HG02970 (cell line): ENCODE data around the gene GAPDH.
"Not testable (repeated sequence)": the region's sequence is repeated elsewhere in the genome, so short reads cannot be mapped to it uniquely, and the experiment has no call there.

Experiments
- ATAC-seq: cut with Tn5 transposase; IDR thresholded peaks from one replicate; pipeline ENCODE4 v1.9.1; 2021; ENCODE audit warnings: mild to moderate bottlenecking, moderate library complexity, moderate number of reproducible peaks; ENCODE audit not compliant: unreplicated experiment, low FRiP score

Gene GAPDH

DNA sequence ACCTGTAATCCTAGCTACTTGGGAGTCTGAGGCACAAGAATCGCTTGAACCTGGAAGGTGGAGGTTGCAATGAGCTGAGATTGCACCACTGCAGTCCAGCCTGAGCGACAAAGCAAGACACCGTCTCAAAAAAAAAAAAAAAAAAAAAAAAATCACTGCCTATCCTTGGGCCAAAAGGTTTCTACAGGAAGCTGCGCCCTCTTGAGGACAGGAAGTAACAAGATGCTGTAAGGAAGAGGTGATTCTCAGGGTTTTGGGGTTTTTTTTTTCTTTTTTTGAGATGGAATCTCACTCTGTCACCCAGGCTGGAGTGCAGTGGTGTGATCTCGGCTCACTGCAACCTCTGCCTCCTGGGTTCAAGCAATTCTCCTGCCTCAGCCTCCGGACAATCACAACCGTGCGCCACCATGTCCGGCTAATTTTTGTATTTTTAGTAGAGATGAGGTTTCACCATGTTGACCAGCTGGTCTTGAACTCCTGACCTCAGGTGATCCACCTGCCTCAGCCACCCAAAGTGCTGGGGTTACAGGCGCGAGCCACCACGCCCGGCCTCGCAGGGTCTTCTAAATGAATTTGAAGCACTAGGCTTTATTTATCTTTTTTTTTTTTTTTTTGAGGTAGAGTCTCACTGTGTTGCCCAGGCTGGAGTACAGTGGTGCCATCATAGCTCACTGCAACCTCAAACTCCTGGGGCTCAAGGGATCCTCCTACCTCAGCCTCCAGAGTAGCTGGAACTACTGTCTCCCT is 23.9 kb downstream of the GAPDH start:
- not testable (repeated sequence) for ATAC-seq

DNA sequence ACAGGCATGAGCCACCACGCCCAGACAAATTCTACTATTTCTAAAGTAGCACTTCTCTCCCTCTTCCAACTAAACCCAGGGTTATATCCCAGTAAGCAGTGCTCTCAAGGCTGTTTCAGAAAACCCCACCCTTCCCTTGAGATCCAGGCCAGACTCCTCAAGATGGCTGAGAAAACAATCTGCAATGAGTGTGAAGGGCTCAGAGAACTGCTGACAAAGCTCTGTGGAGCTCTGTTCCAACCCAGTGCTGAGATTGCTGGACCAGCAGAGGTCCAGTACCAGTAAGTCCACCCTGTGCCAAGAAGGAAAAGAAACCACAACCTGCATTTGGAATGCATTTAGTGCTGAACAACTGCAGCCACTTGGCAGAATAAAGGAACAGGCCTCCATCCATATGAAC is 25.2 kb downstream of the GAPDH start:
- no peak for ATAC-seq

DNA sequence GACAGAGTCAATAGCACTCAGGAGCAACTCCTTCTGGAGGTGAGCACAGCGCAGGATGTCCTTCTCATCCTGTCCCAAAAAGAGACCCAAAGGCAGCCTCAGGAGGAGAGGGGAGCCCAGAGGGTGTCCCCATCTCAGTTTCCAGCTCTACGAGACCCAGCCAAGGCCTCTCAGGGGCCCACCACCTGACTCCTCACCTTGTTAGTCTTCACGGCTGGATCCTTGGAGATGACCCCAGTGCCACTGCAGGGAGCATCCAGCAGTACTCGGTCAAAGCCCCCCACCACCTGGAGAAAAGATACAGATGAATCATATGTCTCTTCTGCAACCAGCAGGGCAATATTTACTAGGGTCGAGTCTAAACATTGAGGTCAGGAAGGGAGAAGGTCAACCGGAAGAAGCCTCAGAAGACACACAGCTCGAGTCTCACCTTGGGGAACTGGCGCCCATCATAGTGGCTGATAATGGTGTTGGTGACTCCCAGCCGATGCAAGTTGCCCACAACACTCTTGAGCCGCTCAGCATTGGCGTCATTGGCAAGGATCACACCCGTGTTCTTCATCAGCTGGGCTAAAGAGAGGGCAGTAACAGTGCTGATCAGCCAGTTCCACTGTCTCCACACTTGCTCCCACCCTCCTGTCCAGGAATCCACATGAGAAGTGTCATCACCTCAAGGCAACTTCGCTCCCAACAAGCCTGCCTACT is 26.3 kb downstream of the GAPDH start:
- no peak for ATAC-seq

DNA sequence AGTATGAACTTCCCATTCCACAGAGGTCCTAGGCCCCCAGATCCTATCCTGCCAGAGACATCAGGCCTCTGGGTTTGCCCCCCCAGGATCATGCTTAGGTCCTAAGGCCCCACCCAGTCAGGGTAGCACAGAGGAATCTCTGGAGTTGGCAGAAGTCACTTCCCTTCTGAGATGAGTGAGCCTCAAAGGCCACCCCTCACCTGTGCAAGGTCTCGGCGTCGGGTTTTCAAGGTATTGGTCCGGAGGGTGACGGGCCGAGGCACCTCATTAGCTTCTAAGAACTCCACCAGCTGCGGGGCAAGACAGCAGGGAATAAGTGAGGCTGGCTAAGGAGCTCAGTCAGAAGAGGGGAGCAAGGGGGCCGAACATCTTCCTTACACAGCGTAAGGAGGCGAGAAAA is 28.6 kb downstream of the GAPDH start:
- no peak for ATAC-seq

DNA sequence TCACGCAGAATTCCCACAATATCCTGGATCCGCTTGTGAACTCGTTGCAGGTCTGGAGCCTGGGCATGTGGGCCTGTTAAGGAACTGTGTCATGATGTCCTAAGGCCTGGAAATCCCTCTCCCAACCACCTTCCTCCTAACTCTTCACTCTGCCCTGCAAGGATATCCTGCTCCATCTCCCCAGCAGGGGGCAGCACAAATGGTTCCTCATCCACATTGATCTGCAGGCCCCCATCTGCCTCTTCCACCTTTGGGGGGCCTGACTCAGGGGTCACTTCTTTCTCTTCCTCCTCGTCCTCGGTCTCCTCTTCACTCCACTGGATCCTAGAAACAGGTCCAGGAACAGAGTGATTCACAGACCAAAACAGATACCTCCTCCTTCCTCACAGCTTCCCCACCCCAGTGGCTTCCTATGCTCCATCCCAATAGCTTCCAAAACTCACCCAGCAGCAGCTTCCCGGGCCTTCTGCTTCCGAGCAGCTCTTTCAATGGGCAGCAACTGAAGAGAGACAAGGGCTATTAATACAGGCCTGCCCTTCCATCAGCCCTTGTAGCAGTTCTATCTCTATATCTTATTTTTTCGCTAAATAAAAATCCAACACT is 29.2 kb downstream of the GAPDH start:
- no peak for ATAC-seq

DNA sequence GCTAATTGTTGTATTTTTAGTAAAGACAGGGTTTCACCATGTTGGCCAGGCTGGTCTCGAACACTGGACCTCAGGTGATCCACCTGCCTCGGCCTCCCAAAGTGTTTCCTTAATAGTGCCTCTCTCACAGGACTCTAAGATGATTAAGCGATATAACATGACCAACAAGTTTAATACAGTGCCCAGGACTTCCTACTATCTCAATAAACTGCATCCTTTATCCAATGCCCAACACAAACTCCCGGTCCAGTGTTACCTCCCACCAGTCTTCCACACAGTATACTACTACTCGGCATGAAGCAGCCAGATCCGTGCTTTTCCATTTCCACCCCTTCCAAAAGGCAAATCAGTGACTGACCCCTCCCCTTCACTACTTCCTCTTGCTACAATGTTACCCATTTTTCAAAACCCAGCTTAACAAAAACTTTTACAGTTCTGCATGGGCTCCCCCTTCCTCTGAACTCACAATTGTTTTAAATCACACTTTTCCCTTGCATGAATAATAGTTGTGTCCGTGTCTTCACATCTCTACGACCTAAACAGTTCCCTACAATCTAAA is 32.9 kb downstream of the GAPDH start:
- ATAC-seq: no peak

DNA sequence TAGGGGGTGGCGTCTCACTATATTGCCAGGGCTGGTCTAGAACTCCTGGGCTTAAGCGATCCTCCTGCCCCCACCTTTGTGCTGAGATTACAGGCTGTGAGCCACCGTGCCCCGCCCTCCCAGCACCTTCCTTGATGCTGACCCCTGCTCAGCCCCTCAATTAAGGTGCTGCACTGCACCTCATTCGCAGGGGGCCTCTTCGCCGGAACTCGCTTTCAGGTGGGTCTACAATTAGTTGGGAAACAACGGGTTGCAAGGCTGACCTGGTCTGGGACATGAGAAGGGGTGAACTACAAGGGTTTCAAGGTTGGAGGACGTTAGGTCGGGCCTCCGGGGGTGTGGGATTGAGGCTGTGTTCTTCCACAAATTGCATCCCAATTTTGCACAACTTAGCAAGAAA is 35.0 kb downstream of the GAPDH start:
- ATAC-seq: no peak

DNA sequence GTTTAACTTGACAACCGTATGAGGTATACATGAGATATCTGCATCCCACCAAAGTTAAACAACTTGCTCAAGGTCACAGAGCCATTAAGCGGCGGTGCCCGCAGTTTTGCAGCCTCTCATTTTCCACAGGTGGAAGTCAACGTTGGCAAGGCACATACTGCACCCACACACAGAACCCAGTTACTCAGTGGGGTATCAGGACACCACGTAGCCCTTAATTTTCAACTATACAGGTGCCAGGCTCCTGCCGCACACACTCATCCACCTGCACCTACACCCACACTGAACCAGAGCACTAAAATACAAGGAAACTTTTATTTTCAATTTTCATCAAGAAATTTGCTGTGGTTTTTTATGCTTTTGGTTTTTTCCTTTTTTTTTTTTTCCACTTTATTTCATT is 35.5 kb downstream of the GAPDH start:
- no peak for ATAC-seq

DNA sequence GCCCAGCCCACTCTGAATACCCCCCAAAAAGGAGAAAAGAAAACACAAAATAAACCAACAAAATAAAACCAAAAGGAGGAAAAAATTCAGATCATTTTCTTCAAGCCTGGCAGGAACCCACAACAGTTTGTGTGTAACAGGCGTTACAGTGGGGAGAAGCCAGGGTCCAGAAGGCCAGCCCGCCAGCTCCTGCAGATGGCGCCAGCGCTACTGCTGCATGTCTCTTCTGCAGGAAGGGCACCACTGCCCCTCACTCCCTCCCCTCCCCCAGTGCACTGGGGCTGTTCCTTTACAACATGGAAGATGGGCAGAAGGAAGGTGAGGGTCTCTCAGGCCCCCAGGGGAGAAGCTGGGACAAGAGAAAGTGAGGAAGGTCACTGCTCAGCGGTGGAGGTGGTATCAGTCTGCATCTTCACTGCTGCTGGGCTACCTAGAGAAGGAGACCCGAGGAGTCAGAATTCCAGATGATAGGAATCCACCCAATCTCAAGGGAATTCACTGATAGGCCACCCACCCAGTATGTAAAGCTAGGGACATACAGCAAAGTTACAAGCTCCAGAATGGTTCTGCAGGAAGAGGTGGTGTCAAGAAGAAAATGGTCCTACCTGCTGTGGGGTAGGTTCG is 36.1 kb downstream of the GAPDH start:
- no peak for ATAC-seq

DNA sequence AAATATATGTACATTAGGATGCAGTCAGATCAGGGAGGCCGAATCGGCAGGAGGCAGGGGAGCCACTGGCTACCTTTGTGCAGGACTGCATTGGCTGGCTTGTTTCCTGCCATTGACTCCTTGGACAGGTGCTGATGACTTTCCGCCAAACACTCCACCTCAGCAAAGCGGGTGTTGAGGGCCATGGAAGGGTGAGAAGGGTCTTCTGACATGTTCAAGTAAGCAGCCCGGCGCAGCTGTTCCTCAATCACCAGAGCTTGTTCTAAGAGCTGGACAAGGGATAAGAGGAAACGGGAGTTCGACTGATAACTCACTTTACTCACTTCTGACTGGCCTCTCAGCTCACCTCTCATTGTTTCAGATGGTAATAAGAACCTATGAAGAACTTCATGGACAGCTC is 38.7 kb downstream of the GAPDH start:
- no peak for ATAC-seq

DNA sequence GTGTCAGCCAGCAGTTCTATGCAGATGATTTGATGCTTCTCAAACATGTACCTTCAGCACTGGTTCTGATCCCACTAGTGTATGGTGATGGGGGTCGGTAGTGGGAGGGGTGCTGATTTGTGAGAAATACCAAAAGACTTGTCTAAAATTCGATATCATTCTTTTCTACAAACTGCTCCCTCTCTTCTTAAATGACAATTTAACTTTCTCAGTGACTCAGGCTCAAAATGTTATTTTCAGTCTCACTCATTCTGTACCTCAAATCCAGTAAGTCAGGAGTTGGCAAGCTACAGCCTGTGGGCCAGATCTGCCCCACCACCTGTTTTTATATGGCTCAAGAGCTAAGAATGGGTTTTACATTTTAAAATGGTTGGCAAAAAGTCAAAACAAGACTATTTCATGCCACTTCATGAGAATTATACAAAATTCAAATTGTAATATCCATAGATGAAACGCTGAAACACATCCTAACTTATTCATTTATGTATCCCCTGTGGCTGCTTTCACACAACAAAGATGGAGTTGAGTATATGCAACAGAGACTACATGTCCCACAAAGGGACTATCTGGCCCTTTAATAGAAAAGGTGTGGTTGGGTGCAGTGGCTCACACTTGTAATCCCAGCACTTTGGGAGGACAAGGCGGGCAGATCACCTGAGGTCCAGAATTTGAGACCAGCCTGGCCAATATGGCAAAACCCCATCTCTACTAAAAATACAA is 40.4 kb downstream of the GAPDH start:
- no peak for ATAC-seq

DNA sequence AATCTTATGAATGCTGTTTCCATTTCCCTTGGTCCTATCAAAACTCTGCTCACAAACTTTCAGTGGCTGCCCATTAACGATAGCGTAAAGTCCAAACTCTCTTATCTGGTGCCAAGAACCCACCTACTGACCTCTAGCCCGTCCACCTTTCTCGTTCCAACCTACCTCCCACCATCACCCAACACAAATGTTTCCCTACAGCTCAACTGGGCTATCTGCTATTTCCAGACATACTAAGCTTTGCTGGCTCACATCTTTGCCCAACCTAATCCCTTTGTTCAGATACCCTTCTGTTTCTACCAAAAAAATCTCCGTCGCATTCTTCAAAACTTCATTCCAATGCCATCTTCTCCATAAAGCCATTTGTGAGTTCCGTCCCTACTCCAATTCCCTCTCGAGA is 41.3 kb downstream of the GAPDH start:
- no peak for ATAC-seq

DNA sequence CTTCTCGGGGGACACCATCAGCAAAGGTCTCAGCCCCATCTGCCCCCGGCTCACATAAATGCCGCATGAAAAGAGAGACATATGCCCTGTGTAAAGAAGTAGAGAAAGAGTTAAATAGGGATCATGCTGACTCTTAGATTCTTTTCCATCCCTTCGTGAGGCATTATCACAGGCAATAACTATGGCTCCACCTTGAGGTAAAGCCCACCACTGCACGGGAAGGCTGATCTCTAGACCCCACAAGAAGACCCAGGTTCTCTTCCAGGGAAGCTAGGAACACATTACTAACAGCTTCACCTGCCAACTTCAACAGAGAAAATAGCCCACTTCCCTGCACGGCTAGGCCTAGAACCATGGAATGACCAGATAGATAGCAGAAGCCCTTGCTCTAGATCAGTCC is 47.9 kb downstream of the GAPDH start:
- ATAC-seq: no peak

DNA sequence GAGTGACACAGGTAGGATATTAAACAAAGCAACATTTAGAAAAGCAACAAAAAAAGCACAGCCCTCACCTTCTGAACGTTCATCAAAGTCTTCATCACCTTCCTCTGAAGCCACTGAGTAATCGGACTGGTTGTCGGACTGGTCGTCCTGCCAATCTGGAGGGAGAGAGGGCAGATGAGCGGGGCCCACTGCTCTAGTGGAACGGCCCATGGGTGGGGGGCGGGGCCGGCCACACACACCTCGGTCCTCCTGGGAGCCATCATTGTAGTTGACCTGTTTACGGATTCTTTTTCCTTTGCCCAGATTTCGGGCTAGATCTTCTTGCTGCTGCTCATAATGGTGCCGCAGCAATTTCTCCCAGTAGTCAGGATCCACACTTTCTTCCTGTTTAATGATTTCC is 48.6 kb downstream of the GAPDH start:
- ATAC-seq: no peak

DNA sequence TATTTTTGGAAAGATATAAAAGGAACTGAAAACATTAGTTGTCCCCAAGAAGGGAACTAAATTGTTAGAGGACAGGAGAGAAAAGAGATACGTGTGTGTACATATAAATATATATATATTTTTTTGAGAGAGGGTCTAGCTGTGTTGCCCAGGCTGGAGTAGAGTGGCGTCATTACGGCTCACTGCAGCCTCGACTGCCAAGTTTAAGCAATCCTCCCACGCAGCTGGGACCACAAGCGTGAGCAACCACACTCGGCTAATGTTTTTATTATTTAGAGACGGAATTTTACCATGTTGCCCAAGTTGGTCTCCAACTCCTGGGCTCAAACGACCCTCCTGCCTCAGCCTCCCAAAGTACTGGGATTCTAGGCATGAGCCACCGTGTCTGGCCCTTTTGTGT is 50.0 kb downstream of the GAPDH start:
- ATAC-seq: no peak

DNA sequence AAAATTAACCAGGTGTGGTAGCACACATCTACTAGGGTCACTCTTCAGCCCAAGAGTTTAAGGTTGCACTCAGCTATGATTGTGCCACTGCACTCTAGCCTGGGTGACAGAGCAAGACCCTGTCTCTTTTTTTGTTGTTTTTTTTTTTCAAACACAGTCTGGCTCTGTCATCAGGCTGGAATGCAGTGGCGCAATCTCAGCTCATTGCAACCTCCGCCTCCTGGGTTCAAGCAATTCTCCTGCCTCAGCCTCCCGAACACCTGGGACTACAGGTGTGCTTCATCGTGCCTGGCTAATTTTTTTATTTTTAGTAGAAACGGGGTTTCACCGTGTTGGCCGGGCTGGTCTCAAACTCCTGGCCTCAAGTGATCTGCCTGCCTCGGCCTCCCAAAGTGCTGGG is 52.3 kb downstream of the GAPDH start:
- not testable (repeated sequence) for ATAC-seq
